GM12892 (cell line): Measurements from ENCODE around the gene KCNJ13.

Source experiments
- POLR2A ChIP-seq: IDR thresholded peaks from 2 replicates; pipeline ENCODE4 v1.6.1; 2011; ENCODE audit warnings: low read depth, low read length, control low read depth
- TAF1 ChIP-seq: IDR thresholded peaks from 2 replicates; pipeline ENCODE4 v1.6.1; 2011; ENCODE audit warnings: low read depth, mild to moderate bottlenecking, control low read depth, low read length, borderline replicate concordance

DNA sequence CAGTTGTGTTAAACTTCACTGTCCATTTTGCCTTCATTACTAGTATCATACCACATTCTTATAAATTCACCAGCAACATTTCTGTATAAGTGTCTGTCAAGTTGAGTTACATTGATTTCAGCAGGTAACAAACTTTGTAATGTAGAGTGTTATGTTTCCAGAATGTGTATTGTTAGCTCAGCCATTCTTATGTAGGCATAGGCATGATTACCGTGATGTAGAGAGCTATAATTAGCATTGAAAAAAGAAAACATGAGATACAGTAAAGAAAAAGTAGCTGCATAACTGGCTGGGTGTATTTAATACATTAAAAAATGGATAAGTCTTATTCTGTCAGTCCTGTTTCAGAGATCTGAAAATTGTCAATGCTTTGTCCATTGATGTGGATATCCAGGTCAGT, 8.5 kb downstream of the KCNJ13 start:
- TF ChIP-seq POLR2A (no peak), TAF1 (no peak)
